Erythroblast (primary cell): ENCODE results near the gene SLC17A1.

Experiments used
- GATA1 ChIP-seq: IDR thresholded peaks from 2 replicates; pipeline ENCODE4 v1.6.1; 2011; ENCODE audit warnings: low read depth, mild to moderate bottlenecking, control low read depth, low read length, moderate library complexity
- POLR2A ChIP-seq: IDR thresholded peaks from 2 replicates; pipeline ENCODE4 v1.6.1; 2011; ENCODE audit warnings: mild to moderate bottlenecking, low read length

GRCh38 chr6:25875926-25876602 is 44.2 kb upstream of the SLC17A1 start:
- TF ChIP-seq POLR2A (no peak), GATA1 (no peak)
